SH-SY5Y (cell line): ENCODE data around the gene SVOP.

ENCODE experiments used
- GATA2 ChIP-seq: IDR thresholded peaks from 2 replicates; pipeline ENCODE4 v1.6.1; 2011; ENCODE audit warnings: mild to moderate bottlenecking, low read depth, low read length
- GATA3 ChIP-seq: IDR thresholded peaks from 2 replicates; pipeline ENCODE4 v1.6.1; 2011; ENCODE audit warnings: low read depth, mild to moderate bottlenecking, low read length, moderate library complexity

- no peak for TF ChIP-seq GATA2
- TF ChIP-seq GATA3: no peak
Measured at GRCh38 chr12:108899145-108899544, 121.7 kb downstream of the SVOP start.
